Measurements from ENCODE around the gene PPP1R16B. TPM values are rescaled to one million over a fixed set of nuclear protein-coding genes. Genes with fewer than 3 reads are reported as not detected.

PPP1R16B gene
- total RNA-seq, 2 donors from 2014 or later: 45.5 to 80.4 TPM

DNA sequence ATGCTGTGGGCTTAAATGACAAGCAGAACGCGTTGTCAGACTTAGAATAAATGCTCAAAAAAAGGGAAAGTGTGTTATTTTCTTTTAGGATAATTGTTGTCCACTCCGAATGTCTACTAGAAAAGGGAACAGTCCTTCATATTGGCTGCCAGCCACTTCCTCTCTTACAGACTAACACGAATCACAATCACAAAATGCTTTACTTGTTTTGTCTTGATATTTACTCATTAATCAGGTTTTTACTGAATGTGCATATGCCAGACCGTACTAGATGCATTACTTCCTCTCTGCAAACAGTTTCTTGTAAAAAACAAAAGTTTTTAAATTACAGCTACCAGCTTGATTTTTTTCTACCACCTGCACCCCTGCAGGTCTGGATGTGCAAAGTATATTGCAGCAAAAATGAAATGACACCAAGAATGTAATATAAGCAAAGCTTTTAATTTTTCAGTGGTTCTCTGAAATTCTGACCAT, 157.5 kb downstream of the PPP1R16B start:
- Mint-ChIP-seq H3K27ac (peak overlapping the region; percentile 96), H3K36me3 (peaks cover 14 to 16% of the 10 kb centered on the region in 2 donors), H3K9me3 (no peaks in the 10 kb centered on the region)
- DNase-seq (ENCODE audit: low spot score in 2 of 2): no peak
- ATAC-seq: no peak

- Mint-ChIP-seq H3K9me3 (no peaks in the 10 kb centered on the region), H3K27ac (no peak overlapping the region), H3K36me3 (peaks cover 14 to 16% of the 10 kb centered on the region in 2 donors)
- no peak for ATAC-seq
- DNase-seq (ENCODE audit: low spot score in 2 of 2): no peak
These were observed 158.2 kb downstream of the PPP1R16B start for GRCh38 chr20:38963745-38964144.

GRCh38 chr20:38965264-38965663, 159.8 kb downstream of the PPP1R16B start:
- Mint-ChIP-seq H3K9me3 (no peaks in the 10 kb centered on the region), H3K27ac (no peak overlapping the region), H3K36me3 (peaks cover 15 to 16% of the 10 kb centered on the region in 2 donors)
- DNase-seq (ENCODE audit: low spot score in 2 of 2) (no peak), ATAC-seq (no peak)

GRCh38 chr20:38968090-38968489, 162.6 kb downstream of the PPP1R16B start:
- no peak for DNase-seq (ENCODE audit: low spot score in 2 of 2)
- H3K36me3 Mint-ChIP-seq: peaks cover 0 to 7% of the 10 kb centered on the region in 2 donors

GRCh38 chr20:38969708-38970107, 164.2 kb downstream of the PPP1R16B start:
- Mint-ChIP-seq H3K9me3 (no peaks in the 10 kb centered on the region), H3K27ac (no peak overlapping the region), H3K36me3 (peaks cover 0 to 7% of the 10 kb centered on the region in 2 donors)
- no peak for DNase-seq (ENCODE audit: low spot score in 2 of 2)
- ATAC-seq: no peak

More at GRCh38 chr20:38968090-38968489, 162.6 kb downstream of the PPP1R16B start:
- H3K27ac Mint-ChIP-seq: no peak overlapping the region
- no peaks in the 10 kb centered on the region for H3K9me3 Mint-ChIP-seq
- no peak for ATAC-seq

- DNase-seq (ENCODE audit: low spot score in 2 of 2): no peak
- no peaks in the 10 kb centered on the region for H3K9me3 Mint-ChIP-seq
- peak in 1 of 2 donors; percentile 38 for ATAC-seq
- no peak overlapping the region for H3K27ac Mint-ChIP-seq
- H3K36me3 Mint-ChIP-seq: peaks cover 0 to 7% of the 10 kb centered on the region in 2 donors
These were observed 164.8 kb downstream of the PPP1R16B start for GRCh38 chr20:38970302-38970701.

Other genes with a start within 250 kb of the PPP1R16B start
- gene ADIG, start 224.5 kb upstream of the PPP1R16B start, total RNA-seq: not detected
- gene ARHGAP40, start 203.9 kb upstream of the PPP1R16B start, total RNA-seq: not detected
- not detected for gene SLC32A1, start 81.2 kb upstream of the PPP1R16B start, total RNA-seq
- 10 to 100 TPM in 1 of 2 donors, 1 to 10 TPM in 1; 7.2 to 11.7 TPM for gene ACTR5, start 57.2 kb upstream of the PPP1R16B start, total RNA-seq
- gene FAM83D, start 120.7 kb downstream of the PPP1R16B start, total RNA-seq: 10 to 100 TPM; 14.5 to 18.4 TPM
- 10 to 100 TPM; 11.6 to 12.1 TPM for gene DHX35, start 156.6 kb downstream of the PPP1R16B start, total RNA-seq